Measurements from ENCODE around the gene SCG3. TPM values are rescaled to one million over a fixed set of nuclear protein-coding genes. Genes with fewer than 3 reads are reported as not detected.
A peak's percentile ranks its signal among the peaks of the same experiment; 100 is the strongest.

The SCG3 gene
- total and polyA plus RNA-seq, 9 donors = 0.04 to 0.74 (median 0.23) TPM; not detected in 1

- no CpG with 5 or more reads among the region's 2 CpGs for WGBS (ENCODE audit: insufficient coverage)
- peak overlapping the region; percentile 84 for H3K27ac ChIP-seq (ENCODE audit: low read length)
Measured at GRCh38 chr15:51706926-51707608, 25.8 kb downstream of the SCG3 start.

GRCh38 chr15:51708013-51708412 is 26.7 kb downstream of the SCG3 start:
- WGBS (ENCODE audit: insufficient coverage) = 20% methylated on average over 3 of the region's 5 CpGs
- peaks cover 5% of the 10 kb centered on the region for H3K4me1 ChIP-seq (ENCODE audit: control insufficient read depth, insufficient read depth, low read length)
- no peak overlapping the region for H3K4me3 ChIP-seq (ENCODE audit: low read length)
- H3K27ac ChIP-seq (ENCODE audit: low read length) = peak overlapping the region; percentile 84
- H3K36me3 ChIP-seq (ENCODE audit: control insufficient read depth, insufficient read depth, low read length) = no peaks in the 10 kb centered on the region
- peak; percentile 98 for DNase-seq
- no peaks in the 10 kb centered on the region for H3K27me3 ChIP-seq (ENCODE audit: control insufficient read depth, insufficient read depth, low read length)
- H3K9me3 ChIP-seq (replicated peaks; ENCODE audit: control insufficient read depth, low read depth, low read length) = no peaks in the 10 kb centered on the region

More at GRCh38 chr15:51706926-51707608, 25.8 kb downstream of the SCG3 start:
- Histone ChIP-seq H3K36me3 (ENCODE audit: control insufficient read depth, insufficient read depth, low read length) (no peaks in the 10 kb centered on the region), H3K4me3 (ENCODE audit: low read length) (no peak overlapping the region), H3K9me3 (replicated peaks; ENCODE audit: control insufficient read depth, low read depth, low read length) (no peaks in the 10 kb centered on the region), H3K4me1 (ENCODE audit: control insufficient read depth, insufficient read depth, low read length) (peaks cover 5% of the 10 kb centered on the region), H3K27me3 (ENCODE audit: control insufficient read depth, insufficient read depth, low read length) (peaks cover 3% of the 10 kb centered on the region)
- DNase-seq = peak; percentile 46

- no peaks in the 10 kb centered on the region for H3K9me3 ChIP-seq (replicated peaks; ENCODE audit: control insufficient read depth, low read depth, low read length)
- H3K4me1 ChIP-seq (ENCODE audit: control insufficient read depth, insufficient read depth, low read length) = peaks cover 5% of the 10 kb centered on the region
- no CpG with 5 or more reads among the region's 5 CpGs for WGBS (ENCODE audit: insufficient coverage)
- H3K4me3 ChIP-seq (ENCODE audit: low read length) = no peak overlapping the region
- no peak for DNase-seq
- H3K36me3 ChIP-seq (ENCODE audit: control insufficient read depth, insufficient read depth, low read length) = no peaks in the 10 kb centered on the region
- H3K27ac ChIP-seq (ENCODE audit: low read length) = peak overlapping the region; percentile 84
- no peaks in the 10 kb centered on the region for H3K27me3 ChIP-seq (ENCODE audit: control insufficient read depth, insufficient read depth, low read length)
Measured at GRCh38 chr15:51709031-51709430, 27.7 kb downstream of the SCG3 start.

GRCh38 chr15:51714162-51714561 is 32.9 kb downstream of the SCG3 start:
- Histone ChIP-seq H3K4me3 (ENCODE audit: low read length) (no peak overlapping the region), H3K9me3 (replicated peaks; ENCODE audit: control insufficient read depth, low read depth, low read length) (no peaks in the 10 kb centered on the region), H3K36me3 (ENCODE audit: control insufficient read depth, insufficient read depth, low read length) (no peaks in the 10 kb centered on the region), H3K4me1 (ENCODE audit: control insufficient read depth, insufficient read depth, low read length) (no peaks in the 10 kb centered on the region), H3K27me3 (ENCODE audit: control insufficient read depth, insufficient read depth, low read length) (no peaks in the 10 kb centered on the region), H3K27ac (ENCODE audit: low read length) (no peak overlapping the region)
- no peak for DNase-seq
- 20% methylated on average over 1 of the region's 1 CpG for WGBS (ENCODE audit: insufficient coverage)

DNA sequence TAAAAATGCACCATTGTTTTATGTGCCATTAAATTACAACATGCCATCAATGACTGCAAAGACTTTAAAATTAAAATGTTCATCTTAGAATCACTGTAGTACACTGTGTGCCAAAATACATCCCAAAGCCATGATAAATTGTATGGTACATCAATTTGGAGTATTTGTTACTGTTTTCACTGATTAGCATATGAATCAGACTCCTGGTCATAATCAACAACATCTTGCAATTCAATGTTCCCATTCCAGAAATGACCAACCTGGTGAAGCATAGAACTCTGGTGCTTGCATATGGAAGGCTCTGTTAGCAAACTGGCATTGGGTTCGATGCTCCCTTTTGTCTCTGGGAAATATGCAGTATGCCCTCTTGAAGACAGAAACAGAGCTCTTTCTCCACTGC is 33.6 kb downstream of the SCG3 start:
- no peak for DNase-seq
- WGBS (ENCODE audit: insufficient coverage) = 100% methylated on average over 1 of the region's 1 CpG
- H3K27me3 ChIP-seq (ENCODE audit: control insufficient read depth, insufficient read depth, low read length) = no peaks in the 10 kb centered on the region
- no peaks in the 10 kb centered on the region for H3K36me3 ChIP-seq (ENCODE audit: control insufficient read depth, insufficient read depth, low read length)
- no peak overlapping the region for H3K27ac ChIP-seq (ENCODE audit: low read length)
- H3K4me3 ChIP-seq (ENCODE audit: low read length) = no peak overlapping the region
- no peaks in the 10 kb centered on the region for H3K9me3 ChIP-seq (replicated peaks; ENCODE audit: control insufficient read depth, low read depth, low read length)
- H3K4me1 ChIP-seq (ENCODE audit: control insufficient read depth, insufficient read depth, low read length) = no peaks in the 10 kb centered on the region

DNA sequence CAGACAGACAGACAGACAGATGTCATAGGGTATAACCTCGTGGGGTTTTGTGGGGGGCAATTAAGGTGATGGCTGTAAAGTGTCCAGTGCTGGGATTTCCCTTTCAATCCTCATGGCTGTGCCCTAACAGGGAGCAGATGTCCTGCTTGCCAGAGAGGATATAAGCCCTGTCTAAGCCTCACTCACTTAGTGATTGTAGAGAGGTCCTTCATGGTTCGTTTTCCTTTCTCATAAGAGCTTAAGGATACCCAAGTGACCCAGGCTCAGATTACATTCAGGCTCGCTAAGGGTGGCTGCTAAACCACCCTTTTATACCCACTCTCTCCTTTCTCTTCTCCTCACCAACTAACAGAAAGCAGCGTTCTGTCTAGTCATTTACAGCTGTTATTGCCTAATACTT is 36.9 kb downstream of the SCG3 start:
- Histone ChIP-seq H3K9me3 (replicated peaks; ENCODE audit: control insufficient read depth, low read depth, low read length) (no peaks in the 10 kb centered on the region), H3K4me3 (ENCODE audit: low read length) (no peak overlapping the region), H3K36me3 (ENCODE audit: control insufficient read depth, insufficient read depth, low read length) (no peaks in the 10 kb centered on the region), H3K27me3 (ENCODE audit: control insufficient read depth, insufficient read depth, low read length) (no peaks in the 10 kb centered on the region), H3K4me1 (ENCODE audit: control insufficient read depth, insufficient read depth, low read length) (no peaks in the 10 kb centered on the region), H3K27ac (ENCODE audit: low read length) (no peak overlapping the region)
- WGBS (ENCODE audit: insufficient coverage) = 33% methylated on average over 1 of the region's 4 CpGs
- no peak for DNase-seq

- DNase-seq = no peak
- Histone ChIP-seq H3K27me3 (ENCODE audit: control insufficient read depth, insufficient read depth, low read length) (no peaks in the 10 kb centered on the region), H3K4me3 (ENCODE audit: low read length) (no peak overlapping the region), H3K27ac (ENCODE audit: low read length) (no peak overlapping the region), H3K36me3 (ENCODE audit: control insufficient read depth, insufficient read depth, low read length) (no peaks in the 10 kb centered on the region), H3K4me1 (ENCODE audit: control insufficient read depth, insufficient read depth, low read length) (no peaks in the 10 kb centered on the region), H3K9me3 (replicated peaks; ENCODE audit: control insufficient read depth, low read depth, low read length) (no peaks in the 10 kb centered on the region)
- WGBS (ENCODE audit: insufficient coverage) = 30% methylated on average over 2 of the region's 3 CpGs
Measured at GRCh38 chr15:51718746-51719145, 37.4 kb downstream of the SCG3 start.

GRCh38 chr15:51720201-51720995 is 39.1 kb downstream of the SCG3 start:
- Histone ChIP-seq H3K9me3 (replicated peaks; ENCODE audit: control insufficient read depth, low read depth, low read length) (no peaks in the 10 kb centered on the region), H3K4me1 (ENCODE audit: control insufficient read depth, insufficient read depth, low read length) (no peaks in the 10 kb centered on the region), H3K4me3 (ENCODE audit: low read length) (no peak overlapping the region), H3K27ac (ENCODE audit: low read length) (no peak overlapping the region), H3K36me3 (ENCODE audit: control insufficient read depth, insufficient read depth, low read length) (no peaks in the 10 kb centered on the region), H3K27me3 (ENCODE audit: control insufficient read depth, insufficient read depth, low read length) (no peaks in the 10 kb centered on the region)
- no peak for DNase-seq
- WGBS (ENCODE audit: insufficient coverage) = 44% methylated on average over 2 of the region's 8 CpGs

DNA sequence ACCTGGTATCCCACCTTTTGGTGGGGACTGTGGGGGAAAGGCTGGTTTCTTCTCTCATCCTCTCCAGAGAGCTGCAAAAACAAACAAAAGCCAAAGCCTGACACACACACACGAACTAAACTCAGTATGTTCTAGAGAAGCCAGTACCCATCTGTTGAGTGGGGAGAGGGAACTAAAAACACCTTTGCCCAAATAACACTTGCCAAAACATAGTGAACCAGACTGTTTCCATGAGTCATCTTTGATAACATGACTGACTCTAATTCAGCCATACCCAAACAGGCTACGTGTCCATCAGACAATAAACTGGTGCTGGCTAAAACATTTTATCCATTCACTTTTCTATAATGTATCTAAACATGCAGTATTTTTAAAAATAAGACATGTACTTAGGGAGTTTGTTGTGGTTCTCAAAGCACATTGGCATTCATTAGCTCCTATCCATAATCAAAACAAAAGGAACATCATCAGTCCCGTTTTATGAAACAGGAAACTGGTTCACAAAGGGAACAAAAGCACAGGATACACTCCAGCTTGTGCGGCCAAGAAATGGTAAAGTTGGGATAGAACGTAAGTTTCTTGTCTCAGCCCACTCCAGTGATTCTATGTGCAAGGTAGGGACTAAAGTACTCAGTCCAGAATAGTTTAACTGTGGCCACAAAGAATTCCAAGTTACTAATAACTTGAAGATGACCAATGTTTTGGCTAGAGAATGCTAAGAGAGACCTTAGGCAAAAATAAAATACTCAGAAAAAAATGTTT is 40.1 kb downstream of the SCG3 start:
- WGBS (ENCODE audit: insufficient coverage) = no CpG with 5 or more reads among the region's 5 CpGs
- H3K27me3 ChIP-seq (ENCODE audit: control insufficient read depth, insufficient read depth, low read length) = no peaks in the 10 kb centered on the region
- no peak overlapping the region for H3K4me3 ChIP-seq (ENCODE audit: low read length)
- H3K36me3 ChIP-seq (ENCODE audit: control insufficient read depth, insufficient read depth, low read length) = no peaks in the 10 kb centered on the region
- H3K4me1 ChIP-seq (ENCODE audit: control insufficient read depth, insufficient read depth, low read length) = peaks cover 2% of the 10 kb centered on the region
- DNase-seq = no peak
- no peaks in the 10 kb centered on the region for H3K9me3 ChIP-seq (replicated peaks; ENCODE audit: control insufficient read depth, low read depth, low read length)
- H3K27ac ChIP-seq (ENCODE audit: low read length) = no peak overlapping the region

DNA sequence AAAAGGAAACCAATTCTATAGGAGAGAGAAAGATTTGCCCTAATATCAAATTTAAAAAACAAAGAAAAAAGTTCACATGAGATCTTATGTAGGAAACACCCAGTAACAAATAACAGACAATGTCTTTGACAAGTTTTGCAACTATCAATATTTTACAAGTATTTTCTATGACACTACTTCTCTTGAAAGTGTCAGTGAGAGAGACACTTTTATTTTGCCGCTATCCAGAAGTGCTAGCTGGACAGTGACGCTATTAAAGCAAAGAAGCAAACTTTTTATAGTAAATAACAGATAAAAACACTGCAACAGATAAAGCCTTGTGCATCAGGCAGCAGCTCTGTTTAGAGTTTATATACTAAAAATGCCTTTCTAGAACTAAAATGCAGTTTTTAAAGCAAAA is 42.9 kb downstream of the SCG3 start:
- Histone ChIP-seq H3K9me3 (replicated peaks; ENCODE audit: control insufficient read depth, low read depth, low read length) (no peaks in the 10 kb centered on the region), H3K36me3 (ENCODE audit: control insufficient read depth, insufficient read depth, low read length) (no peaks in the 10 kb centered on the region), H3K27ac (ENCODE audit: low read length) (no peak overlapping the region), H3K4me3 (ENCODE audit: low read length) (no peak overlapping the region), H3K27me3 (ENCODE audit: control insufficient read depth, insufficient read depth, low read length) (no peaks in the 10 kb centered on the region), H3K4me1 (ENCODE audit: control insufficient read depth, insufficient read depth, low read length) (peaks cover 4% of the 10 kb centered on the region)
- no CpG with 5 or more reads among the region's 2 CpGs for WGBS (ENCODE audit: insufficient coverage)
- DNase-seq = no peak
